Activated CD8-positive, alpha-beta memory T cell treated with anti-CD3 and anti-CD28 coated beads for 1 hour (primary cell): ENCODE data around the gene CD248.
A peak's percentile ranks its signal among the peaks of the same experiment; 100 is the strongest.
"Not testable (repeated sequence)": the region's sequence is repeated elsewhere in the genome, so short reads cannot be mapped to it uniquely, and the experiment has no call there.

Source experiments
- DNase-seq, 2 donors: peaks; one replicate each; pipeline ENCODE4 v3.0.0-alpha.2; 2020; ENCODE audit warnings: low read depth in 1 of 2; ENCODE audit errors: extremely low read depth in 1 of 2

The CD248 gene

GRCh38 chr11:66314186-66314501, 2.7 kb downstream of the CD248 start:
- DNase-seq: no peak

- DNase-seq: no peak
Observed at GRCh38 chr11:66313321-66314185, 3.3 kb downstream of the CD248 start.

GRCh38 chr11:66312549-66313320, 4.1 kb downstream of the CD248 start:
- peak; percentile 97 to 99 for DNase-seq

GRCh38 chr11:66311965-66312548, 4.8 kb downstream of the CD248 start:
- peak; percentile 96 to 98 for DNase-seq

GRCh38 chr11:66311470-66311964, 5.3 kb downstream of the CD248 start:
- DNase-seq: no peak

- not testable (repeated sequence) for DNase-seq
Observed at GRCh38 chr11:66310803-66311440, 5.9 kb downstream of the CD248 start.

- no peak for DNase-seq
Observed at GRCh38 chr11:66310324-66310723, 6.5 kb downstream of the CD248 start.

GRCh38 chr11:66309475-66309874, 7.4 kb downstream of the CD248 start:
- DNase-seq: no peak

- DNase-seq: no peak
Observed at GRCh38 chr11:66302656-66303055, 14.2 kb downstream of the CD248 start.

GRCh38 chr11:66299186-66299585, 17.7 kb downstream of the CD248 start:
- no peak for DNase-seq

- no peak for DNase-seq
Observed at GRCh38 chr11:66297610-66298009, 19.2 kb downstream of the CD248 start.

GRCh38 chr11:66294626-66295620, 21.9 kb downstream of the CD248 start:
- DNase-seq: no peak

- DNase-seq: no peak
Observed at GRCh38 chr11:66293777-66294625, 22.8 kb downstream of the CD248 start.

- no peak for DNase-seq
Observed at GRCh38 chr11:66293352-66293751, 23.5 kb downstream of the CD248 start.

- DNase-seq: no peak
Observed at GRCh38 chr11:66292543-66293332, 24.1 kb downstream of the CD248 start.

GRCh38 chr11:66291706-66292542, 24.9 kb downstream of the CD248 start, which contains the start of gene TMEM151A:
Gene TMEM151A, plus strand, starts transcription at chr11:66291894. Its CDS starts 120 bp downstream, at chr11:66292014.
- no peak for DNase-seq

- no peak for DNase-seq
Observed at GRCh38 chr11:66291303-66291705, 25.5 kb downstream of the CD248 start.
